ENCODE measurements around the gene EIF4B.

DNA sequence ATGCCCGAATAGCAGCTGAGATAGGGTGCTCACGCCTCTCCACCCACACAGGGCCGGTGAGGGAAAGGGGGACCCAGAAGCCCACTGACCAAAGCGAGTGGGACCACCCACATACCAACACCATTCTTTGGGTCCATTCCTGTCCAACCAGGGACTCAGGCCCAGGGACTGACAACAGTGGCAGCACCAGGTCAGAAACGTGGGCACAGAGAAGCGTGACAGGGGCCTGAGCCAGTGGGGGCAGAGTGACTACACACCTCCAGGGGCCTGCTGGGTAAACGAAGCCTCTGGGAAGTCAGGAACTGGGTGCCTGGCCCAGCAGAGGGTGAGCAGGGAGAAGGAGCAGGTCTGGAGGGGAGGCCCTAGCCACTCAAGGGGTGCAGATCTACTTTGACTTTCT lies 59.2 kb downstream of the EIF4B start:
- no peak for TF ChIP-seq RAD21 (CRISPR knock-in tag; conservative IDR thresholded peaks at IDR 0.05 in 1 of 2, IDR thresholded peaks at IDR 0.05 in 1 of 2)
- TF ChIP-seq HMG20B (CRISPR knock-in tag; IDR thresholded peaks at IDR 0.05), result no peak
- no peak for TF ChIP-seq SIN3A (IDR thresholded peaks at IDR 0.05; ENCODE audit: borderline replicate concordance in 2 of 2, control insufficient read depth in 1 of 2, low read depth in 2 of 2, low read length in 2 of 2)
- no peak for TF ChIP-seq YY1 (IDR thresholded peaks at IDR 0.05; ENCODE audit: borderline replicate concordance in 1 of 3, control insufficient read depth in 1 of 3, extremely low read depth in 1 of 3, insufficient read depth in 3 of 3, insufficient read length in 1 of 3, insufficient replicate concordance in 2 of 3, low read depth in 1 of 3, low read length in 2 of 3)
- no peak for TF ChIP-seq ZBTB11 (CRISPR knock-in tag; IDR thresholded peaks at IDR 0.05)
- TF ChIP-seq EZH2 (IDR thresholded peaks at IDR 0.05; ENCODE audit: borderline replicate concordance, low read depth, low read length), result no peak
- no peak for TF ChIP-seq RNF2 (IDR thresholded peaks at IDR 0.05)
- no peak for TF ChIP-seq HLTF (IDR thresholded peaks at IDR 0.05)
- TF ChIP-seq HDAC6 (IDR thresholded peaks at IDR 0.05; ENCODE audit: low read depth, low read length), result no peak
- no peak for TF ChIP-seq ETS1 (conservative IDR thresholded peaks at IDR 0.05; ENCODE audit: control insufficient read depth, low read depth, low read length)
- TF ChIP-seq, protein P1, sequence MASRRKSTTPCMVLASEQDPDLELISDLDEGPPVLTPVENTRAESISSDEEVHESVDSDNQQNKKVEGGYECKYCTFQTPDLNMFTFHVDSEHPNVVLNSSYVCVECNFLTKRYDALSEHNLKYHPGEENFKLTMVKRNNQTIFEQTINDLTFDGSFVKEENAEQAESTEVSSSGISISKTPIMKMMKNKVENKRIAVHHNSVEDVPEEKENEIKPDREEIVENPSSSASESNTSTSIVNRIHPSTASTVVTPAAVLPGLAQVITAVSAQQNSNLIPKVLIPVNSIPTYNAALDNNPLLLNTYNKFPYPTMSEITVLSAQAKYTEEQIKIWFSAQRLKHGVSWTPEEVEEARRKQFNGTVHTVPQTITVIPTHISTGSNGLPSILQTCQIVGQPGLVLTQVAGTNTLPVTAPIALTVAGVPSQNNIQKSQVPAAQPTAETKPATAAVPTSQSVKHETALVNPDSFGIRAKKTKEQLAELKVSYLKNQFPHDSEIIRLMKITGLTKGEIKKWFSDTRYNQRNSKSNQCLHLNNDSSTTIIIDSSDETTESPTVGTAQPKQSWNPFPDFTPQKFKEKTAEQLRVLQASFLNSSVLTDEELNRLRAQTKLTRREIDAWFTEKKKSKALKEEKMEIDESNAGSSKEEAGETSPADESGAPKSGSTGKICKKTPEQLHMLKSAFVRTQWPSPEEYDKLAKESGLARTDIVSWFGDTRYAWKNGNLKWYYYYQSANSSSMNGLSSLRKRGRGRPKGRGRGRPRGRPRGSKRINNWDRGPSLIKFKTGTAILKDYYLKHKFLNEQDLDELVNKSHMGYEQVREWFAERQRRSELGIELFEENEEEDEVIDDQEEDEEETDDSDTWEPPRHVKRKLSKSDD (conservative IDR thresholded peaks at IDR 0.05; ENCODE audit: low read length), result no peak
- TF ChIP-seq, protein P2, sequence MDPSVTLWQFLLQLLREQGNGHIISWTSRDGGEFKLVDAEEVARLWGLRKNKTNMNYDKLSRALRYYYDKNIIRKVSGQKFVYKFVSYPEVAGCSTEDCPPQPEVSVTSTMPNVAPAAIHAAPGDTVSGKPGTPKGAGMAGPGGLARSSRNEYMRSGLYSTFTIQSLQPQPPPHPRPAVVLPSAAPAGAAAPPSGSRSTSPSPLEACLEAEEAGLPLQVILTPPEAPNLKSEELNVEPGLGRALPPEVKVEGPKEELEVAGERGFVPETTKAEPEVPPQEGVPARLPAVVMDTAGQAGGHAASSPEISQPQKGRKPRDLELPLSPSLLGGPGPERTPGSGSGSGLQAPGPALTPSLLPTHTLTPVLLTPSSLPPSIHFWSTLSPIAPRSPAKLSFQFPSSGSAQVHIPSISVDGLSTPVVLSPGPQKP (CRISPR knock-in tag; IDR thresholded peaks at IDR 0.05), result no peak
- no peak for TF ChIP-seq PML (IDR thresholded peaks at IDR 0.05; ENCODE audit: low read length)
